Fibroblast of lung (primary cell): ENCODE data around the gene TTLL6. TPM values are rescaled to one million over a fixed set of nuclear protein-coding genes. Genes with fewer than 3 reads are reported as not detected.
A peak's percentile ranks its signal among the peaks of the same experiment; 100 is the strongest.

Experiments
- DNase-seq, 2 donors: peaks; one replicate each; pipeline versions ENCODE4 v3.0.0 to v3.0.0-alpha.2; 2010; ENCODE audit warnings: low read depth in 2 of 2
- H2AFZ ChIP-seq: 2 replicates; pipeline ENCODE4 v1.5.1; 2012; ENCODE audit warnings: low read length, control low read depth, inconsistent platforms
- H3K27ac ChIP-seq: 2 replicates; pipeline ENCODE4 v1.5.1; 2011; ENCODE audit warnings: low read length, control low read depth; ENCODE audit not compliant: insufficient read depth
- H3K27me3 ChIP-seq: 2 replicates; pipeline ENCODE4 v1.5.1; 2011; ENCODE audit warnings: mild to moderate bottlenecking, low read length; ENCODE audit not compliant: control insufficient read depth, insufficient read depth
- H3K36me3 ChIP-seq: 2 replicates; pipeline ENCODE4 v1.5.1; 2011; ENCODE audit warnings: low read length; ENCODE audit not compliant: control insufficient read depth, insufficient read depth
- H3K4me1 ChIP-seq: 2 replicates; pipeline ENCODE4 v1.5.1; 2011; ENCODE audit warnings: low read length; ENCODE audit not compliant: control insufficient read depth, insufficient read depth; ENCODE audit errors: extremely low read depth
- H3K4me2 ChIP-seq: 2 replicates; pipeline ENCODE4 v1.5.1; 2011; ENCODE audit warnings: low read length, control low read depth; ENCODE audit not compliant: insufficient read depth; ENCODE audit errors: extremely low read depth
- H3K4me3 ChIP-seq, 4 experiments: fragments of 200-600 bp in 1 of 4; sonication (generic) in 1 of 4; replicated peaks in 1 of 4; 2 replicates each; pipeline ENCODE4 v1.5.1; 2011 to 2016; ENCODE audit warnings: low read length in 4 of 4, low read depth in 3 of 4, mild to moderate bottlenecking in 3 of 4, control low read depth in 2 of 4, inconsistent platforms in 1 of 4, mixed read lengths in 1 of 4; ENCODE audit not compliant: insufficient read depth in 1 of 4; ENCODE audit errors: control extremely low read depth in 1 of 4
- H3K79me2 ChIP-seq: 2 replicates; pipeline ENCODE4 v1.5.1; 2012; ENCODE audit warnings: mild to moderate bottlenecking, low read length, inconsistent platforms; ENCODE audit not compliant: control insufficient read depth, insufficient read depth
- H3K9ac ChIP-seq: 2 replicates; pipeline ENCODE4 v1.5.1; 2011; ENCODE audit warnings: mild to moderate bottlenecking, low read length, control low read depth; ENCODE audit not compliant: insufficient read depth
- H3K9me3 ChIP-seq: 2 replicates; pipeline ENCODE4 v1.5.1; 2012; ENCODE audit warnings: low read depth, low read length; ENCODE audit not compliant: control insufficient read depth, insufficient read depth
- H4K20me1 ChIP-seq: 2 replicates; pipeline ENCODE4 v1.5.1; 2011; ENCODE audit warnings: low read length; ENCODE audit not compliant: control insufficient read depth, insufficient read depth; ENCODE audit errors: extremely low read depth
- CTCF ChIP-seq, 2 donors: IDR thresholded peaks in 1 of 2; conservative IDR thresholded peaks in 1 of 2; 1 replicate in 1 of 2; 2 replicates in 1 of 2; pipeline ENCODE4 v1.5.1; 2011 to 2012; ENCODE audit warnings: low read length in 2 of 2, control low read depth in 1 of 2, inconsistent platforms in 1 of 2, low read depth in 1 of 2, mild to moderate bottlenecking in 1 of 2
- EZH2 ChIP-seq: IDR thresholded peaks from 2 replicates; pipeline ENCODE4 v1.5.1; 2012; ENCODE audit warnings: low read length, control low read depth, mild to moderate bottlenecking; ENCODE audit errors: missing control alignments
- polyA plus RNA-seq, 2 donors: library from polyadenylated mRNA; depleted of rRNA in 1 of 2; stranded (reverse) in 1 of 2; unstranded in 1 of 2; fragments of >200 nt; gene quantifications; 2 replicates each; pipeline ENCODE4 v1.2.1, GENCODE V29; 2011 to 2012; ENCODE audit warnings: missing spikeins in 1 of 2
- total RNA-seq: library from RNA; depleted of rRNA; stranded (reverse); fragments of >200 nt; gene quantifications from 2 replicates; pipeline ENCODE4 v1.2.1, GENCODE V29; 2014

The TTLL6 gene
- total and polyA plus RNA-seq, 2 donors (not counting 1 experiment from before 2014, with no cell fraction given): 0.17 TPM; not detected in 1

GRCh38 chr17:48726114-48726915, 90.7 kb downstream of the TTLL6 start:
- peaks cover 4% of the 10 kb centered on the region for H3K4me1 ChIP-seq
- H3K4me3 ChIP-seq: no peak overlapping the region
- H3K4me2 ChIP-seq: no peak overlapping the region
- H3K79me2 ChIP-seq: no peaks in the 10 kb centered on the region
- DNase-seq: no peak
- H3K36me3 ChIP-seq: no peaks in the 10 kb centered on the region
- peaks cover 92% of the 10 kb centered on the region for H3K27me3 ChIP-seq
- no peak overlapping the region for H2AFZ ChIP-seq
- H3K9ac ChIP-seq: no peak overlapping the region
- H4K20me1 ChIP-seq: no peaks in the 10 kb centered on the region
- TF ChIP-seq CTCF (conservative IDR thresholded peaks at IDR 0.05 in 1 of 2, IDR thresholded peaks at IDR 0.05 in 1 of 2; ENCODE audit: low read depth in 1 of 2, low read length in 2 of 2) (no peak), EZH2 (no peak)
- H3K27ac ChIP-seq: no peak overlapping the region
- no peaks in the 10 kb centered on the region for H3K9me3 ChIP-seq

DNA sequence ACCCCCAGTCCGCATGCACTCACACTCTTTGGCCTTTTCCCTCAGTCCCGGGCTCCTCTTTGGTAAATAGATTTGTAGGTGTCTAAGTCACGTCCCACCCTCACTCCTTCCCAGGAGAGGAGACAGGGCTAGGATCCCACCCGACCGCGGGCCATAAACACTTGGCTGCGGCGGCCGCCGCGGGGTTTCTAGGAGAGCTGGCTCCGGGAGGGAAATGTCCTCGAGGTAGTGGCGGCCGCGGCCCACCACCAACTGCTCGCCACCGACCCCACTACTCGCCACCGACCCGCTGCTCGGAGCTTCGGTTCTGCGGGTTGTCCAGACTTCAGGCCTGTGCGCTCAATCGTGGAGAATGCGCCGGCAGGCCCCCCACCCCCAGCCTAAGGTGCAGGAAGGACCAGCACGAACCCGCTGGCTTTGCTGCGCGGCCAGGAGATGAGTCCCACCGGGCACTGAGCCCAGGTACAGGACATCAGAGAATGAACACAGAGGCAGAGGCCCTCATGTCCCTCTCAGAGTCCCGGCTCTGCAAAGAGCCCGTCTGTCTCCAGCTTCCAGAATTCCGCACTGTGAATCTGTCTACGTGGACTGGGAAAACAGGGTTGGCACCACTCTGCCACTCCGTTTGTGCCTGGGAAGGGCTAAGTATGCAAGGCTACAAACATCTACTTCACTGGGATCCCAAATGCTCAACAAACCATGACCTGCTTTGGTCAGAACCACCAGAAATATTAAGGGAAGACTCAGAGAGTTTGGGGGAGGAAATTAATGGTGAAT, 91.6 kb downstream of the TTLL6 start:
- no peak overlapping the region for H3K4me2 ChIP-seq

More for the DNA sequence above, 91.6 kb downstream of the TTLL6 start:
- H3K4me1 ChIP-seq: peaks cover 4% of the 10 kb centered on the region
- peak overlapping the region in 1 of 4 experiments; percentile 12 for H3K4me3 ChIP-seq
- no peaks in the 10 kb centered on the region for H4K20me1 ChIP-seq
- no peaks in the 10 kb centered on the region for H3K36me3 ChIP-seq
- H3K79me2 ChIP-seq: no peaks in the 10 kb centered on the region
- H3K27me3 ChIP-seq: peaks cover 97% of the 10 kb centered on the region
- H2AFZ ChIP-seq: no peak overlapping the region
- DNase-seq: no peak
- H3K9me3 ChIP-seq: no peaks in the 10 kb centered on the region
- no peak overlapping the region for H3K27ac ChIP-seq
- H3K9ac ChIP-seq: no peak overlapping the region
- TF ChIP-seq CTCF (conservative IDR thresholded peaks at IDR 0.05 in 1 of 2, IDR thresholded peaks at IDR 0.05 in 1 of 2; ENCODE audit: low read depth in 1 of 2, low read length in 2 of 2) (no peak), EZH2 (peak; percentile 92)
